ENCODE data around the gene POLR3B. TPM values are rescaled to one million over a fixed set of nuclear protein-coding genes. Genes with fewer than 3 reads are reported as not detected.
A peak's percentile ranks its signal among the peaks of the same experiment; 100 is the strongest.

The POLR3B gene
- total and polyA plus RNA-seq, 2 of the 8 experiments (the other 6 are each of a cell fraction or from before 2014, with no cell fraction given): 5.0 to 13.2 TPM

DNA sequence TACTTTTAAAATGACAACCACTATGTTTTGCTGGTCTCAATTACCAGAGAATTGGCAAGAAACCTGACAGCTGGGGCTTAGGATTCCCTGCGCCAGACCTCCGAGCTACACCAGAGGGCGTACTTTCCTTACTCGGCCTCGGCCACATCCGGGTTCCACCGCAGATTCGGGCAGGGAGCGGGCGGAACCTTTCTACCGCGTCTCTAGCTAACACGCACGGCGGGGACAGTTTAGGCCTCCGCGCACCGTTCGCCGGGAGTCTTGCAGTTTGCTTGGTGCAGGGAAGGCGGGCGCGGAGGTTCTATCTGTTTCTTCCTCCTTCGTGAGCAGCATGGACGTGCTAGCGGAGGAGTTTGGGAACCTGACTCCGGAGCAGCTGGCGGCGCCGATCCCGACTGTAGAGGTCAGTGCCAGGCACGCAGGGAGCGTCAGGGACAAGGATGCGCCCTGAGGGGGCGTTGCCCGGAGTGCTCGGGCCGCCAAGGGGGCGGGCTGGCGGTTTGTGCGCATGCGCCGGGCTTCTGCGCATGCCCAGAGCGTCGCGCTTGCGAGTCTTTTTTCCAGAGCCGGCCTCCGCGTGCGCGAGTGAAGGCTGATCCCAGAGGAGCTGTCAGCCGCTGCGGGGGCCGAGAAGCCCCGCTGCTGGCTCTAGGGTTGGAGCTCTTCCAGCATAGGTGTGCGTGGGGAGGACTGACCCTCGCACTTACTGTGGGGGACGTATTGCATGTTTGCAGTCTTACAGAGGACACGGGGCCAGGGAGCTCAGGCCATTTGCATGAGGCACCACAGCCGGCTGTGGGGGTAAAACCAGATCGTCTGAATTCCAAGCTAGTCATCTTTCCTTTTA lies at the start of gene POLR3B (continued):
- no peak for TF ChIP-seq RFX5 (IDR thresholded peaks at IDR 0.05; ENCODE audit: borderline replicate concordance, low read depth, low read length)
- no peak for TF ChIP-seq SP1 (IDR thresholded peaks at IDR 0.05; ENCODE audit: low read depth, low read length)
- no peak for TF ChIP-seq CBX8 (IDR thresholded peaks at IDR 0.05; ENCODE audit: borderline replicate concordance, low read depth, low read length)
- TF ChIP-seq BCL11A (IDR thresholded peaks at IDR 0.05; ENCODE audit: low read depth in 2 of 2, low read length in 2 of 2): no peak
- TF ChIP-seq CEBPB (IDR thresholded peaks at IDR 0.05; ENCODE audit: low read depth, low read length): no peak
- peak; percentile 85 for TF ChIP-seq RAD21 (IDR thresholded peaks at IDR 0.05 in 1 of 2, conservative IDR thresholded peaks at IDR 0.05 in 1 of 2; ENCODE audit: low read depth in 2 of 2, low read length in 2 of 2)
- no peak for TF ChIP-seq BACH1 (IDR thresholded peaks at IDR 0.05; ENCODE audit: low read length)
- TF ChIP-seq ZNF274 (IDR thresholded peaks at IDR 0.05; ENCODE audit: borderline replicate concordance, extremely low read depth, low read length): no peak
- 0 out of 2 replicates have a peak, but pooled peaks have one; percentile 28 for TF ChIP-seq YY1 (IDR thresholded peaks at IDR 0.05; ENCODE audit: low read depth, low read length)
- no peak for TF ChIP-seq CHD1 (IDR thresholded peaks at IDR 0.05; ENCODE audit: low read depth, low read length)
- TF ChIP-seq CHD2 (IDR thresholded peaks at IDR 0.05; ENCODE audit: low read length): peak; percentile 53
- TF ChIP-seq JUND (IDR thresholded peaks at IDR 0.05; ENCODE audit: low read length): no peak
- TF ChIP-seq EZH2 (IDR thresholded peaks at IDR 0.05; ENCODE audit: low read depth, low read length, severe bottlenecking): no peak
- TF ChIP-seq, protein P1, sequence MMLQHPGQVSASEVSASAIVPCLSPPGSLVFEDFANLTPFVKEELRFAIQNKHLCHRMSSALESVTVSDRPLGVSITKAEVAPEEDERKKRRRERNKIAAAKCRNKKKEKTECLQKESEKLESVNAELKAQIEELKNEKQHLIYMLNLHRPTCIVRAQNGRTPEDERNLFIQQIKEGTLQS (IDR thresholded peaks at IDR 0.05; ENCODE audit: insufficient read depth, low read depth, low read length): no peak
- TF ChIP-seq TEAD4 (IDR thresholded peaks at IDR 0.05; ENCODE audit: low read depth, low read length): peak; percentile 2; the same call in 1 of the 2 replicates
- TF ChIP-seq KDM4A (IDR thresholded peaks at IDR 0.05; ENCODE audit: low read depth, low read length, severe bottlenecking): peak; percentile 98
- no peak for TF ChIP-seq MAFK (IDR thresholded peaks at IDR 0.05; ENCODE audit: low read depth, low read length)
- TF ChIP-seq TCF12 (IDR thresholded peaks at IDR 0.05; ENCODE audit: low read depth, low read length): no peak
- no peak for TF ChIP-seq SIX5 (IDR thresholded peaks at IDR 0.05; ENCODE audit: low read depth, low read length)
- TF ChIP-seq, protein P2, sequence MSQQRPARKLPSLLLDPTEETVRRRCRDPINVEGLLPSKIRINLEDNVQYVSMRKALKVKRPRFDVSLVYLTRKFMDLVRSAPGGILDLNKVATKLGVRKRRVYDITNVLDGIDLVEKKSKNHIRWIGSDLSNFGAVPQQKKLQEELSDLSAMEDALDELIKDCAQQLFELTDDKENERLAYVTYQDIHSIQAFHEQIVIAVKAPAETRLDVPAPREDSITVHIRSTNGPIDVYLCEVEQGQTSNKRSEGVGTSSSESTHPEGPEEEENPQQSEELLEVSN (IDR thresholded peaks at IDR 0.05): peak; percentile 56
- TF ChIP-seq FOSL1 (IDR thresholded peaks at IDR 0.05; ENCODE audit: insufficient read depth, low read depth, low read length): no peak
- TF ChIP-seq TAF7 (optimal IDR thresholded peaks at IDR 0.05; ENCODE audit: borderline replicate concordance, low read depth, low read length): peak; percentile 36
- no peak; the same call in 1 of the 2 replicates for TF ChIP-seq GTF2F1 (IDR thresholded peaks at IDR 0.05; ENCODE audit: borderline replicate concordance, low read depth, low read length)
- TF ChIP-seq CREB1 (IDR thresholded peaks at IDR 0.05): peak; percentile 64

Measured in H1 (cell line).